ENCODE measurements around the gene PRPF40B.

DNA sequence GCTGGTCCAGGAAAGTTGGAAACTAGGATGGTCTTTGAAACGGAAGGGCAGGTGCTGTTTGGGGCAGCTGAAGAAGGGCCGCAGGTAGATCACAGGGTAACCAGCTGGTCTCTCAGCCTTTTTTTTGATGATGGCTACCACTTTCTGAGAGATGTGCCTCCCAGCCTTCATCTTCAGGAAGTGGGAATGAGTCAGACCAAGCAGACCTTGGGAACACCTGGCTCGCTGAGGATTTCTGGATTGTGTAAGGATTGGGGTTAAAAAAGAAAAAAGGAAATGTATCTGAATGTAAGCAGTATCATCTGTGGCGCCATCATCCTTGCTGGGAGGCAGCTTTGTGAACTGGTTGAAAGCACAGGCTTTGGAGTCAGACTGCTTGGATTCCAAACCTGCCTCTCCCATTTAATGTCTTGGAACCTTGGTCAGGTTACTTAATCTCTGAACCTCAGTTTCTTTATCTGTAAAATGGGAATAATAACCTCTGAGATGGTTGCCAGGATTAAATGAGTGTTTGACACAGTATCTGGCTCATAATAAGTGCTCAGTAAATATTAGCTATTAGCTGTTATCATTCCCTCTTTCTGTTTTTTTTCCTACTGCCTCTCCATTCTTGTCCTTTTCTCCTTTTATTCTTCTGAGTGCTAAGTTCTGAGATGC lies 1.7 kb downstream of the PRPF40B start:
- no peak for TF ChIP-seq CTCF (conservative IDR thresholded peaks at IDR 0.05)
- TF ChIP-seq EZH2 (IDR thresholded peaks at IDR 0.05; ENCODE audit: low read depth) = no peak
